ENCODE measurements around the gene OSBPL6. TPM values are rescaled to one million over a fixed set of nuclear protein-coding genes. Genes with fewer than 3 reads are reported as not detected.
"Not testable (repeated sequence)": the region's sequence is repeated elsewhere in the genome, so short reads cannot be mapped to it uniquely, and the experiment has no call there.

Gene OSBPL6
- total and polyA plus RNA-seq, 2 experiments from 2014 or later = 0.60 to 1.8 TPM

DNA sequence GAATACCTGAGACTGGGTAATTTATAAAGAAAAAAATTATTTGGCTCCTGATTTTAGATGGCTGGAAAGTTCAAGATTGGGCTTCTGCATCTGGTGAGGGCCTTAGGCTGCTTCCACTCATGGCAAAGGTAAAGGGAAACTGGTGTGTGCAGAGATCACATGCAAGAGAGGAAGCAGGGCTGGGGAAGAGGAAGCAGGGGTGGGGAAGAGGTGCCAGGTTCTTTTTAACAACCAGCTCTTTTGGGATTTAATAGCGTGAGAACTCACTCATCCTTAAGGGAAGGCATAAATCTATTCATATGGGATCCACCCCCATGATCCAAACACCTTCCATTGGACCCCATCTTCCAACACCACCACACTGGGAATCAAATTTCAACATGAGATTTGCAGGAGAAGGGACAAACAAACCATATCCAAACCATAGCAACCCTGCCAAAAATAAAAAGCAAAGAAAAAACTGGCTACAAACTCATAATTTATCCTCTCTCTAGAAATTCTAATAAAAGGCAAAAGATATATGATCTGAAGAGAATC is 226.2 kb downstream of the OSBPL6 start:
- TF ChIP-seq, protein P1, sequence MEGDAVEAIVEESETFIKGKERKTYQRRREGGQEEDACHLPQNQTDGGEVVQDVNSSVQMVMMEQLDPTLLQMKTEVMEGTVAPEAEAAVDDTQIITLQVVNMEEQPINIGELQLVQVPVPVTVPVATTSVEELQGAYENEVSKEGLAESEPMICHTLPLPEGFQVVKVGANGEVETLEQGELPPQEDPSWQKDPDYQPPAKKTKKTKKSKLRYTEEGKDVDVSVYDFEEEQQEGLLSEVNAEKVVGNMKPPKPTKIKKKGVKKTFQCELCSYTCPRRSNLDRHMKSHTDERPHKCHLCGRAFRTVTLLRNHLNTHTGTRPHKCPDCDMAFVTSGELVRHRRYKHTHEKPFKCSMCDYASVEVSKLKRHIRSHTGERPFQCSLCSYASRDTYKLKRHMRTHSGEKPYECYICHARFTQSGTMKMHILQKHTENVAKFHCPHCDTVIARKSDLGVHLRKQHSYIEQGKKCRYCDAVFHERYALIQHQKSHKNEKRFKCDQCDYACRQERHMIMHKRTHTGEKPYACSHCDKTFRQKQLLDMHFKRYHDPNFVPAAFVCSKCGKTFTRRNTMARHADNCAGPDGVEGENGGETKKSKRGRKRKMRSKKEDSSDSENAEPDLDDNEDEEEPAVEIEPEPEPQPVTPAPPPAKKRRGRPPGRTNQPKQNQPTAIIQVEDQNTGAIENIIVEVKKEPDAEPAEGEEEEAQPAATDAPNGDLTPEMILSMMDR (IDR thresholded peaks at IDR 0.05; ENCODE audit: low read depth, low read length) = no peak
- Histone ChIP-seq H3K36me3 (no peaks in the 10 kb centered on the region), H3K9me3 (ENCODE audit: low read depth) (no peaks in the 10 kb centered on the region), H3K4me1 (ENCODE audit: low read depth) (no peaks in the 10 kb centered on the region), H3K4me3 (no peak overlapping the region), H3K27me3 (no peaks in the 10 kb centered on the region), H3K27ac (no peak overlapping the region)
- no peak for DNase-seq (ENCODE audit: low read depth in 1 of 2, low spot score in 1 of 2)

DNA sequence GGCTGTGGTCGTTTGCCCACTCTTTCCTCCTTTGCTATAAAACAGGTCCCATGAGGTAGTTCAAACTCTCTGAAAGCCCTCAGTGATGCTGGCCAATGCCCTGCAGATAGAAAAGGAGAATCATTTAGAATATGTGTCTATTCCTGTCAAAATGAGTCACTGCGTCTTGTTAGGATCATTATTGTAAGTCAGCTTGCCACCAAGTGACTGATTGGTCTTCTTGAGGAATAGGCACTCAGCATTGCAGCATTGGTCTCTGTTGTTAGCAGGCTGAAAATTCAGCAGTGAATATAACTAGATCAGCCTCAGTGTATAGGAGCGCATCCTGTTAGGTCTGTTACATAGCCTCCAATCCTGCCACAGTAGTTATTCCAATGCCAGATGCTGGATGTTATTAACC is 227.8 kb downstream of the OSBPL6 start:
- no peaks in the 10 kb centered on the region for H3K27me3 ChIP-seq

DNA sequence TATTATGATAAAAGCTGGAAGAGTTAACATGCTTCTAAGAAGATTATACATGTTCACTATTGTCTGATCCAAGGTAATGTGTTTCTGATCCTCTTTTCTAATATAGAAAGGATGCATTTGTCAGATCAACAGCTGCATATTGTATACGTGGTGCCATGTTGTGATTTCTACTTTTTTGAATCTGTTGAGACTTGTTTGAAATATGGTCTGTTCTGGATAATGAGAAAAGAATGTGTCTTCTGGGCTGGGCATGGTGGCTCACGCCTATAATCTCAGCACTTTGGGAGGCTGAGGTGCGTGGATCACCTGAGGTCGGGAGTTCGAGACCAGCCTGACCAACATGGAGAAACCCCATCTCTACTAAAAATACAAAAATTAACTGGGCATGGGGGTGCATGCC is 229.4 kb downstream of the OSBPL6 start:
- H3K9me3 ChIP-seq (ENCODE audit: low read depth); H3K36me3 ChIP-seq; H3K4me1 ChIP-seq (ENCODE audit: low read depth); H3K4me3 ChIP-seq; H3K27ac ChIP-seq; H3K27me3 ChIP-seq; DNase-seq (ENCODE audit: low read depth in 1 of 2, low spot score in 1 of 2): not testable (repeated sequence)

More for the DNA sequence above, 227.8 kb downstream of the OSBPL6 start:
- Histone ChIP-seq H3K9me3 (ENCODE audit: low read depth) (no peaks in the 10 kb centered on the region), H3K4me1 (ENCODE audit: low read depth) (no peaks in the 10 kb centered on the region), H3K4me3 (no peak overlapping the region), H3K27ac (no peak overlapping the region), H3K36me3 (no peaks in the 10 kb centered on the region)
- DNase-seq (ENCODE audit: low read depth in 1 of 2, low spot score in 1 of 2) = no peak
- TF ChIP-seq, protein P1 (IDR thresholded peaks at IDR 0.05; ENCODE audit: low read depth, low read length) = no peak

DNA sequence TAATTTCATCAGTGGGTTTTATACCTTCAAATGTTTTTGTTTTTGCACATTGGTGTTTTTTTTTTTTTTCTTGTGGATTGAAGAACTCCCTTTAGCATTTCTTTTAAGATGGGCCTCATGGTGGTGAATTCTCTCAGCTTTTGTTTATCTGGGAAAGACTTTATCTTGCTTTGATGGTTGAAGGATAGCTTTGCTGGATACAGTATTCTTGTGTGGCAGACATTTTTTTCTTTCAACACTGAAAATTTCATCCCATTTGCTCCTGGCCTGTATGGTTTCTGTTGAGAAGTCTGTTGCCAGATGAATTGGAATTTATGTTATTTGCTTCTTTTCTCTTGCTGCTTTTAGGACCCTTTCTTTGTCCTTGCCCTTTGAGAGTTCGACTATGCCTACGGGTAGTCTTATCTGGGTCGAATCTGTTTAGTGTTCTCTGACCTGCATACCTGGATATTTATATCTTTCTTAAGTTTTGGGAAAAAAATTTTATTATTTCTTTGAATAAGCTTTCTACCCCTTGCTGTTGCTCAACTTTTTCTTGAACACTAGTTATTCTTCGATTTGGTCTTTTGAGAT is 231.0 kb downstream of the OSBPL6 start:
- TF ChIP-seq, protein P1 (IDR thresholded peaks at IDR 0.05; ENCODE audit: low read depth, low read length) = no peak
- peaks cover 7% of the 10 kb centered on the region for H3K36me3 ChIP-seq
- no peak overlapping the region for H3K27ac ChIP-seq
- H3K27me3 ChIP-seq = no peaks in the 10 kb centered on the region
- no peaks in the 10 kb centered on the region for H3K9me3 ChIP-seq (ENCODE audit: low read depth)
- H3K4me3 ChIP-seq = no peak overlapping the region
- no peak for DNase-seq (ENCODE audit: low read depth in 1 of 2, low spot score in 1 of 2)
- no peaks in the 10 kb centered on the region for H3K4me1 ChIP-seq (ENCODE audit: low read depth)

DNA sequence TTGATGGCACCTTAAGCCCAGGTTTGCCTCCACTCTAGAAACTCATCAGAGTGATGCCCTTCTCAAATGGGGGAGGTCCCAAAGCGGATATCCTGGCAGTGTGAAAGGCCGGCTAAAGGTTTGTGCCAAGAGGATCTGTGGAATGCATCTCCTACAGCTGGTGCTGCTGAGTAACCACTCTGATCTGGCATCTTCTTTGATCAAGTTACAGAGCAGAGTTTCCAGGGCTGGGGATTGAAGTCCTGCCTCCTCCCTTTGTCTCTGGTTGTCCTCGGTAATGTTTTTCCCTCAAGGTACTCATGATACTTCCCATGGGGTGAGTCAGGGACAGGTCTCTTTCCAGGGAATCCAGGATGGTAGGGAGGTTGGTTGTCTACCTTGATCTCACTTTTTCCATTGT is 232.1 kb downstream of the OSBPL6 start:
- Histone ChIP-seq H3K27ac (no peak overlapping the region), H3K4me1 (ENCODE audit: low read depth) (no peaks in the 10 kb centered on the region), H3K27me3 (no peaks in the 10 kb centered on the region), H3K36me3 (peaks cover 15% of the 10 kb centered on the region), H3K4me3 (no peak overlapping the region), H3K9me3 (ENCODE audit: low read depth) (no peaks in the 10 kb centered on the region)
- peak in 1 of 2 donors; percentile 26 for DNase-seq (ENCODE audit: low read depth in 1 of 2, low spot score in 1 of 2)
- TF ChIP-seq, protein P1 (IDR thresholded peaks at IDR 0.05; ENCODE audit: low read depth, low read length) = no peak

DNA sequence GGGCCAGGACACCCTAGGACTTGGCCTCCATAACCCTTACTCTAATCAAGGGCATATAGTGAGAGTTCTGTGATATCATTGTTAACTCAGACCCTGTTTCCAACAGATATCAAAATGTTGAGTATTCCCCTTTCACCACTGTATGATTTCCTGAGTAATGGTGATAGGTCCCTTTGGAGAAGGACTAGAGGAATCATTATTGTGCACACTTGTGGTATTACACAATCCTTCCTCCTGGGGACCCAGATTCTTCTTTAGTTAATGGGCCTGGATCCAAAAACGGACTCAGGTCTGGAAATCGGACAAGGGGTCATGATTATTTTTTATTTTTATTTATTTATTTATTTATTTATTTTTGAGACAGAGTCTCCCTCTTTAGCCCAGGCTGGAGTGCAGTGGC is 233.1 kb downstream of the OSBPL6 start:
- Histone ChIP-seq H3K9me3 (ENCODE audit: low read depth) (no peaks in the 10 kb centered on the region), H3K36me3 (peaks cover 26% of the 10 kb centered on the region), H3K4me3 (no peak overlapping the region), H3K27ac (no peak overlapping the region), H3K4me1 (ENCODE audit: low read depth) (no peaks in the 10 kb centered on the region), H3K27me3 (no peaks in the 10 kb centered on the region)
- TF ChIP-seq, protein P1 (IDR thresholded peaks at IDR 0.05; ENCODE audit: low read depth, low read length) = no peak
- DNase-seq (ENCODE audit: low read depth in 1 of 2, low spot score in 1 of 2) = no peak

All from cardiac muscle cell (in vitro differentiated cells and primary cell).